ENCODE measurements around the gene COL6A1. TPM values are rescaled to one million over a fixed set of nuclear protein-coding genes. Genes with fewer than 3 reads are reported as not detected.

The COL6A1 gene
- total and polyA plus RNA-seq, 2 donors (not counting 3 experiments of a cell fraction or from before 2014, with no cell fraction given) = 30.1 to 42.4 TPM

DNA sequence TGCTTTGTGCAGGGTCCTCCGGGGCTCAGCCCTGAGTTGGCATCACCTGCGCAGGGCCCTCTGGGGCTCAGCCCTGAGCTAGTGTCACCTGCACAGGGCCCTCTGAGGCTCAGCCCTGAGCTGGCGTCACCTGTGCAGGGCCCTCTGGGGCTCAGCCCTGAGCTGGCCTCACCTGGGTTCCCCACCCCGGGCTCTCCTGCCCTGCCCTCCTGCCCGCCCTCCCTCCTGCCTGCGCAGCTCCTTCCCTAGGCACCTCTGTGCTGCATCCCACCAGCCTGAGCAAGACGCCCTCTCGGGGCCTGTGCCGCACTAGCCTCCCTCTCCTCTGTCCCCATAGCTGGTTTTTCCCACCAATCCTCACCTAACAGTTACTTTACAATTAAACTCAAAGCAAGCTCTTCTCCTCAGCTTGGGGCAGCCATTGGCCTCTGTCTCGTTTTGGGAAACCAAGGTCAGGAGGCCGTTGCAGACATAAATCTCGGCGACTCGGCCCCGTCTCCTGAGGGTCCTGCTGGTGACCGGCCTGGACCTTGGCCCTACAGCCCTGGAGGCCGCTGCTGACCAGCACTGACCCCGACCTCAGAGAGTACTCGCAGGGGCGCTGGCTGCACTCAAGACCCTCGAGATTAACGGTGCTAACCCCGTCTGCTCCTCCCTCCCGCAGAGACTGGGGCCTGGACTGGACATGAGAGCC, 22.7 kb downstream of the COL6A1 start:
- TF ChIP-seq JUN (IDR thresholded peaks at IDR 0.05; ENCODE audit: borderline replicate concordance, insufficient read depth, insufficient read length, low read depth) (no peak), FOS (IDR thresholded peaks at IDR 0.05; ENCODE audit: borderline replicate concordance, insufficient read depth, low read length) (no peak), POLR2AphosphoS5 (IDR thresholded peaks at IDR 0.05; ENCODE audit: insufficient read depth, low read depth, low read length) (no peak), POLR2A (IDR thresholded peaks at IDR 0.05; ENCODE audit: low read depth, low read length) (no peak), MYC (IDR thresholded peaks at IDR 0.05; ENCODE audit: low read depth, low read length) (no peak), EZH2 (IDR thresholded peaks at IDR 0.05; ENCODE audit: borderline replicate concordance, low read depth, low read length, severe bottlenecking) (no peak), GATA2 (IDR thresholded peaks at IDR 0.05; ENCODE audit: insufficient read depth, insufficient read length, low read depth, low read length) (no peak)
- TF ChIP-seq, protein P1, sequence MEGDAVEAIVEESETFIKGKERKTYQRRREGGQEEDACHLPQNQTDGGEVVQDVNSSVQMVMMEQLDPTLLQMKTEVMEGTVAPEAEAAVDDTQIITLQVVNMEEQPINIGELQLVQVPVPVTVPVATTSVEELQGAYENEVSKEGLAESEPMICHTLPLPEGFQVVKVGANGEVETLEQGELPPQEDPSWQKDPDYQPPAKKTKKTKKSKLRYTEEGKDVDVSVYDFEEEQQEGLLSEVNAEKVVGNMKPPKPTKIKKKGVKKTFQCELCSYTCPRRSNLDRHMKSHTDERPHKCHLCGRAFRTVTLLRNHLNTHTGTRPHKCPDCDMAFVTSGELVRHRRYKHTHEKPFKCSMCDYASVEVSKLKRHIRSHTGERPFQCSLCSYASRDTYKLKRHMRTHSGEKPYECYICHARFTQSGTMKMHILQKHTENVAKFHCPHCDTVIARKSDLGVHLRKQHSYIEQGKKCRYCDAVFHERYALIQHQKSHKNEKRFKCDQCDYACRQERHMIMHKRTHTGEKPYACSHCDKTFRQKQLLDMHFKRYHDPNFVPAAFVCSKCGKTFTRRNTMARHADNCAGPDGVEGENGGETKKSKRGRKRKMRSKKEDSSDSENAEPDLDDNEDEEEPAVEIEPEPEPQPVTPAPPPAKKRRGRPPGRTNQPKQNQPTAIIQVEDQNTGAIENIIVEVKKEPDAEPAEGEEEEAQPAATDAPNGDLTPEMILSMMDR (IDR thresholded peaks at IDR 0.05; ENCODE audit: extremely low read depth in 1 of 2, insufficient read depth in 1 of 2, low read depth in 1 of 2, low read length in 2 of 2) = no peak
- TF ChIP-seq, protein P2, sequence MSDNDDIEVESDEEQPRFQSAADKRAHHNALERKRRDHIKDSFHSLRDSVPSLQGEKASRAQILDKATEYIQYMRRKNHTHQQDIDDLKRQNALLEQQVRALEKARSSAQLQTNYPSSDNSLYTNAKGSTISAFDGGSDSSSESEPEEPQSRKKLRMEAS (IDR thresholded peaks at IDR 0.05; ENCODE audit: insufficient read depth, insufficient read length) = no peak
- Histone ChIP-seq H3K27me3 (ENCODE audit: control insufficient read depth in 2 of 2, insufficient read depth in 2 of 2, low read length in 2 of 2) (no peaks in the 10 kb centered on the region), H3K27ac (ENCODE audit: insufficient read depth, low read depth, low read length) (no peak overlapping the region), H4K20me1 (replicated peaks; ENCODE audit: control insufficient read depth, extremely low read depth, insufficient read depth, low read length) (no peaks in the 10 kb centered on the region), H3K36me3 (ENCODE audit: control insufficient read depth in 2 of 2, extremely low read depth in 1 of 2, insufficient read depth in 2 of 2, low read length in 2 of 2) (no peaks in the 10 kb centered on the region), H3K9ac (replicated peaks; ENCODE audit: extremely low read depth, insufficient read depth, low read length) (no peak overlapping the region), H3K9me3 (replicated peaks; ENCODE audit: control insufficient read depth, insufficient read depth, low read length) (no peaks in the 10 kb centered on the region), H3K4me1 (ENCODE audit: control insufficient read depth, extremely low read depth, insufficient read depth, low read length) (no peaks in the 10 kb centered on the region), H2AFZ (ENCODE audit: low read depth, low read length) (no peak overlapping the region), H3K79me2 (ENCODE audit: control insufficient read depth, insufficient read depth, low read length) (no peaks in the 10 kb centered on the region), H3K4me2 (ENCODE audit: insufficient read depth, low read length) (no peak overlapping the region), H3K9me1 (replicated peaks; ENCODE audit: control insufficient read depth, extremely low read depth, insufficient read depth, low read length) (no peaks in the 10 kb centered on the region), H3K4me3 (replicated peaks in 1 of 3; ENCODE audit: insufficient read depth in 1 of 3, low read depth in 1 of 3, low read length in 3 of 3) (no peak overlapping the region)
- intact Hi-C loops (cut with micrococcal nuclease) (no loop called here), dilution Hi-C loops (cut with MboI; ENCODE audit: extremely low pct_ligation_motif_present, low sequenced_read_pairs) (no loop called here)
- TSS peak; percentile 67 for BruUV-seq (replicated peaks)
- CTCF ChIA-PET = no interaction called here
- DNase-seq (ENCODE audit: low read depth, low spot score) = no peak
- POLR2A ChIA-PET = interaction anchor here (0.6 kb wide), 1 partner anchor 217 kb away, joined by 3 read pairs; no protein-coding TSS in a partner anchor
- FAIRE-seq = no peak

All from endothelial cell of umbilical vein (primary cell).